Gastroesophageal sphincter (tissue), 4 donors: Measurements from ENCODE around the gene PPP3CB. TPM values are rescaled to one million over a fixed set of nuclear protein-coding genes. Genes with fewer than 3 reads are reported as not detected.

Experiments
- ATAC-seq: fragments of 150-250 bp; one replicate; pipeline ENCODE4 v1.9.1; 2016; ENCODE audit warnings: mild to moderate bottlenecking, moderate library complexity
- H3K27ac ChIP-seq, 4 donors: fragments of 200-600 bp; sonication (generic) in 3 of 4; 1 replicate in 3 of 4; 2 replicates in 1 of 4; pipeline ENCODE4 v1.5.1; 2016 to 2019
- H3K27me3 ChIP-seq: fragments of 200-600 bp; sonication (generic); one replicate; pipeline ENCODE4 v1.5.1; 2019
- H3K36me3 ChIP-seq, 2 donors: fragments of 200-600 bp; sonication (generic); one replicate each; pipeline ENCODE4 v1.5.1; 2019; ENCODE audit warnings: control low read depth in 1 of 2
- H3K4me1 ChIP-seq, 3 donors: fragments of 200-600 bp; sonication (generic); 1 replicate in 2 of 3; 2 replicates in 1 of 3; pipeline ENCODE4 v1.5.1; 2016 to 2019; ENCODE audit warnings: control low read depth in 2 of 3
- H3K4me3 ChIP-seq, 2 donors: fragments of 200-600 bp; sonication (generic); one replicate each; pipeline ENCODE4 v1.5.1; 2019; ENCODE audit warnings: mild to moderate bottlenecking in 1 of 2, moderate library complexity in 1 of 2
- H3K9me3 ChIP-seq, 3 donors: fragments of 200-600 bp; sonication (generic); one replicate each; pipeline ENCODE4 v1.5.1; 2017 to 2019; ENCODE audit warnings: control low read depth in 2 of 3
- CTCF ChIP-seq, 4 experiments: fragments of 200-600 bp in 2 of 4; fragments of 450-650 bp in 2 of 4; sonication (generic) in 1 of 4; IDR thresholded peaks; one replicate each; pipeline ENCODE4 v1.5.1; 2017 to 2019; ENCODE audit warnings: antibody characterized with exemption in 4 of 4, mild to moderate bottlenecking in 2 of 4, moderate library complexity in 2 of 4
- EP300 ChIP-seq: sonication (generic); formaldehyde crosslinking; IDR thresholded peaks from one replicate; pipeline ENCODE4 v1.6.1; 2017; ENCODE audit warnings: antibody characterized with exemption, mild to moderate bottlenecking
- POLR2A ChIP-seq, 2 donors: fragments of 450-650 bp; IDR thresholded peaks; one replicate each; pipeline ENCODE4 v1.6.1; 2017; ENCODE audit warnings: antibody characterized with exemption in 2 of 2, mild to moderate bottlenecking in 2 of 2, moderate library complexity in 1 of 2
- POLR2AphosphoS5 ChIP-seq: sonication (generic); formaldehyde crosslinking; IDR thresholded peaks from one replicate; pipeline ENCODE4 v1.6.1; 2017; ENCODE audit warnings: antibody characterized with exemption
- WGBS, 2 donors: methylation state at CpG; one replicate each; pipeline ENCODE4 v1.1.5; 2018; ENCODE audit warnings: low coverage in 1 of 2; 5-methylcytosine and 5-hydroxymethylcytosine counted together
- total RNA-seq, 4 donors: library from RNA; depleted of rRNA; stranded (reverse); fragments of >200 nt; gene quantifications; one replicate each; pipeline ENCODE4 v1.1.0, GENCODE V29; 2016

The PPP3CB gene
- total RNA-seq, 4 donors from 2014 or later: 69.2 to 121 (median 75.4) TPM

DNA sequence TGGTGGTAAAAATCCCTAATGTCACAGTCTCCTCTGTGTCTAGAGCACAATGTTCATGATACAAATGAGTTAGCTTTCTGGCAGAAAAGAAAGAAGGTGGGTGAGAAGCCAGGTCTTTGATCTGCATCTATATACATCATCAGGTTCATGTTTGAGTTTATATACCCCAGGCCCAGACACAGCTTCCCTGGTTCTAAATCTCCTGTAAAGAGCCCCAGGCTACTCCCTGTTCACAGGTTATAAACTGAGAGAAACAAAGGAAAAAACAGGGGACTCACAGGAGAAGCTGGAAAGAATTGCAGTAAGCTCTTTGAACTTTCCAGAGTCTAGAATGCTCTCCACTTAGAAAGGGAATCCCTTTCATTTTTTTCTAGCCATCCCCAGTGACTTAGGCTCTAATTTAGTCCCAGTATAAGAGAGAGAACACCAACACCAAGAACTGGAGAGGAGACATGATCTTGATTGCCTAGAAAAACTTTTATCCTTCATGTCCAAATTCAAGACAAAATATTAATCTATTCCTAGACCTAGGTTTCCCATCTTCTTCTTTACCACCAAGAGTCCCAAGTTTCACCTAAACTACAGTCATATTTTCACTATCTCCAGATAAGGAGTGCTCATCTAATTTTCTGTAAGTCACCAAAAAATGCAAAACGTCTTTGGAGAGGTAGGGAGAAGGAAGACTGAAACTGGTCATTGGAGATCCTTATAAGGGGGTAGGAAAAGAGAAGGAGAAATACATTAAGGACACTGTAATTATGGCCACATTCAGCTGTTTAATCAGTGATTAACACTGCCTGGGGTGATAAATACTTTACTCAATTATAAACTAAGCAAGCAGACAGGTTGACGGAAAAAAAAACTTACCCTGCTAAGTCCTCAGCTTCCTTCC, 62.9 kb downstream of the PPP3CB start:
- Histone ChIP-seq H3K27ac (no peak overlapping the region), H3K27me3 (no peaks in the 10 kb centered on the region), H3K36me3 (peaks cover 0 to 58% of the 10 kb centered on the region in 2 donors), H3K4me3 (no peak overlapping the region), H3K9me3 (no peaks in the 10 kb centered on the region), H3K4me1 (no peaks in the 10 kb centered on the region)
- ATAC-seq: no peak
- 54 to 59% methylated on average over 2 of the region's 2 CpGs for WGBS, 2 donors
- TF ChIP-seq EP300 (no peak), CTCF (IDR thresholded peaks at IDR 0.05) (no peak), POLR2AphosphoS5 (no peak)

- no peak overlapping the region for H3K4me3 ChIP-seq
- no peak for TF ChIP-seq POLR2AphosphoS5
- TF ChIP-seq CTCF (IDR thresholded peaks at IDR 0.05): no peak
- no peak for TF ChIP-seq POLR2A (IDR thresholded peaks at IDR 0.05)
These were observed 69.5 kb downstream of the PPP3CB start for GRCh38 chr10:73426318-73426717.

GRCh38 chr10:73424478-73424877, 71.3 kb downstream of the PPP3CB start:
- no peaks in the 10 kb centered on the region for H3K4me1 ChIP-seq
- WGBS, 2 donors: 80 to 93% methylated on average over 2 to 3 of the region's 3 CpGs
- ATAC-seq: no peak
- H3K36me3 ChIP-seq: peaks cover 0 to 76% of the 10 kb centered on the region in 2 donors
- H3K4me3 ChIP-seq: no peak overlapping the region
- H3K27me3 ChIP-seq: no peaks in the 10 kb centered on the region
- no peak overlapping the region for H3K27ac ChIP-seq
- no peak for TF ChIP-seq CTCF (IDR thresholded peaks at IDR 0.05)
- no peak for TF ChIP-seq EP300
- TF ChIP-seq POLR2A (IDR thresholded peaks at IDR 0.05): no peak
- TF ChIP-seq POLR2AphosphoS5: no peak
- no peaks in the 10 kb centered on the region for H3K9me3 ChIP-seq

More at GRCh38 chr10:73426318-73426717, 69.5 kb downstream of the PPP3CB start:
- Histone ChIP-seq H3K27me3 (no peaks in the 10 kb centered on the region), H3K27ac (no peak overlapping the region), H3K9me3 (no peaks in the 10 kb centered on the region), H3K36me3 (peaks cover 0 to 80% of the 10 kb centered on the region in 2 donors), H3K4me1 (no peaks in the 10 kb centered on the region)
- no peak for ATAC-seq
- WGBS, 2 donors: 96 to 100% methylated on average over 1 to 4 of the region's 4 CpGs

- Histone ChIP-seq H3K9me3 (no peaks in the 10 kb centered on the region), H3K27me3 (no peaks in the 10 kb centered on the region), H3K36me3 (peaks cover 0 to 64% of the 10 kb centered on the region in 2 donors), H3K4me1 (no peaks in the 10 kb centered on the region), H3K4me3 (no peak overlapping the region), H3K27ac (no peak overlapping the region)
- TF ChIP-seq CTCF (IDR thresholded peaks at IDR 0.05) (no peak), EP300 (no peak), POLR2A (IDR thresholded peaks at IDR 0.05) (no peak), POLR2AphosphoS5 (no peak)
- ATAC-seq: no peak
These were observed 72.5 kb downstream of the PPP3CB start for GRCh38 chr10:73423309-73423708.

DNA sequence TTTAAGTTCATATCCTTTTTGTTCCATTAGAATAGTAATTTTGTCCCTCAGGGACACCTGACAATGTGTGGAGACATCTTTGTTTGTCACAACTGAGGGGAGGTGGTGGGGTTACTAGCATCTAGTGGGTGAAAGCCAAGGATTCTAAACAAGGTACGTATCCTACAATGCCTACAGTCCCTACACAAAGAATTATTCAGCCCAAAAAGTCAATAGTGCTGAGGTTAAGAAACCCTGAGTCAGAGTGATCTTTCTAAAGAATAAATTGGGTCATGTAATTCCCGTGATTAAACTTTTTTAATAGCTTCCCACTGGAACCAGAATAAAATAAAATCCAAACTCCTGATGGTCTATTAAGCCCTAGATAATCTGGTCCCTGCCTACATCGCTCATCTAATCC, 79.3 kb downstream of the PPP3CB start:
- no peak for TF ChIP-seq CTCF (IDR thresholded peaks at IDR 0.05)
- no peak for TF ChIP-seq POLR2AphosphoS5
- no peak for TF ChIP-seq POLR2A (IDR thresholded peaks at IDR 0.05)
- no peak for TF ChIP-seq EP300
- Histone ChIP-seq H3K27me3 (no peaks in the 10 kb centered on the region), H3K9me3 (no peaks in the 10 kb centered on the region), H3K4me1 (peaks cover 0 to 26% (median 0%) of the 10 kb centered on the region in 3 donors), H3K36me3 (no peaks in the 10 kb centered on the region), H3K4me3 (no peak overlapping the region), H3K27ac (no peak overlapping the region)
- 92 to 93% methylated on average over 3 of the region's 3 CpGs for WGBS, 2 donors
- ATAC-seq: no peak
